CD4-positive, alpha-beta T cell treated with Interleukin-4 for 4 hours (primary cell): Measurements from ENCODE around the gene AMZ2.
"Not testable (repeated sequence)": the region's sequence is repeated elsewhere in the genome, so short reads cannot be mapped to it uniquely, and the experiment has no call there.

Experiments
- DNase-seq: peaks from one replicate; pipeline ENCODE4 v3.0.0-alpha.2; 2020

Gene AMZ2

GRCh38 chr17:68247445-68248198 lies at the start of gene AMZ2:
TSS of gene AMZ2 (plus strand) at chr17:68248043. CDS start at chr17:68250188, 2,145 bp downstream.
- peak; percentile 94 for DNase-seq

GRCh38 chr17:68198931-68199836 lies 48.7 kb upstream of the AMZ2 start:
- DNase-seq, result no peak

GRCh38 chr17:68199837-68200688 lies 47.8 kb upstream of the AMZ2 start:
- no peak for DNase-seq

- DNase-seq, result peak; percentile 71
These were observed 47.0 kb upstream of the AMZ2 start for GRCh38 chr17:68200689-68201417.

GRCh38 chr17:68201418-68201771 lies 46.4 kb upstream of the AMZ2 start:
- not testable (repeated sequence) for DNase-seq

GRCh38 chr17:68202321-68202720 lies 45.5 kb upstream of the AMZ2 start:
- DNase-seq, result not testable (repeated sequence)

- no peak for DNase-seq
These were observed 43.1 kb upstream of the AMZ2 start for GRCh38 chr17:68204736-68205135.

- peak; percentile 90 for DNase-seq
These were observed 42.5 kb upstream of the AMZ2 start for GRCh38 chr17:68205251-68205807.

GRCh38 chr17:68205808-68206720 lies 41.8 kb upstream of the AMZ2 start:
- DNase-seq, result peak; percentile 60

- DNase-seq, result no peak
These were observed 40.1 kb upstream of the AMZ2 start for GRCh38 chr17:68207651-68208253.

- DNase-seq, result not testable (repeated sequence)
These were observed 39.2 kb upstream of the AMZ2 start for GRCh38 chr17:68208651-68209050.

GRCh38 chr17:68209191-68209900 lies 38.5 kb upstream of the AMZ2 start:
- DNase-seq, result not testable (repeated sequence)

- no peak for DNase-seq
These were observed 37.1 kb upstream of the AMZ2 start for GRCh38 chr17:68210570-68211315.

- not testable (repeated sequence) for DNase-seq
These were observed 34.1 kb upstream of the AMZ2 start for GRCh38 chr17:68213428-68214411.

- not testable (repeated sequence) for DNase-seq
These were observed 32.4 kb upstream of the AMZ2 start for GRCh38 chr17:68215453-68215852.

GRCh38 chr17:68219429-68219828 lies 28.4 kb upstream of the AMZ2 start:
- DNase-seq, result not testable (repeated sequence)

- not testable (repeated sequence) for DNase-seq
These were observed 27.7 kb upstream of the AMZ2 start for GRCh38 chr17:68220186-68220585.

GRCh38 chr17:68220786-68221185 lies 27.1 kb upstream of the AMZ2 start:
- DNase-seq, result not testable (repeated sequence)
